ENCODE data around the gene TCF12.

DNA sequence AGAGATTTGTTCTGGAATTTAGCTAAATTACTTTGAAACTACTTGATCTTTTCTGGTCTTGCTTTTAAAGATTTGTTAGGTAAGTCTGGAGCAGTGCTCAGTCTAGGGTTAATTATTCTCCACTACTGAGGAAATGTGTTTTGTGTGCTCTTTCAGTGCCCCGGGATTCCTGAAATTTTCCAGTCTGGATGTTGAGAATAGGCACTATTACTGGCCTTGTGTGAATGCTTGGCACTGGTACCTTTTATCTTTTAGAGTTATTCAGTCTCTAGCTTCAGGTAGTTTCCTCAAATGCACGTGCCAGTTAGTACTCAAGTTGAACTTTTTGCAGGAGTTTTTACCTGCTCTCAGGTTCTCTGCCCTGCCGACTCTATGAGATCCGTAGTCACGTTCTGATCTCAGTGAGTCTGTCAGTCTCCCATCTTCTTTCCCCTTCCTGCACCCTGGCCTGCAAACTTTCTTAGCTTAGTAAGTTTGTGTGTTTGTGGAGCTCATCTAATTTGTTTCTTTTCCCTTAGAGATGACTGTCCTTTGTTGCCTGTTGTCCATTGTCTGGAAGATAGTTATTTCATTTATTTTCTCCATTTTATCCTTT lies 39.5 kb downstream of the TCF12 start:
- TF ChIP-seq, protein P1, sequence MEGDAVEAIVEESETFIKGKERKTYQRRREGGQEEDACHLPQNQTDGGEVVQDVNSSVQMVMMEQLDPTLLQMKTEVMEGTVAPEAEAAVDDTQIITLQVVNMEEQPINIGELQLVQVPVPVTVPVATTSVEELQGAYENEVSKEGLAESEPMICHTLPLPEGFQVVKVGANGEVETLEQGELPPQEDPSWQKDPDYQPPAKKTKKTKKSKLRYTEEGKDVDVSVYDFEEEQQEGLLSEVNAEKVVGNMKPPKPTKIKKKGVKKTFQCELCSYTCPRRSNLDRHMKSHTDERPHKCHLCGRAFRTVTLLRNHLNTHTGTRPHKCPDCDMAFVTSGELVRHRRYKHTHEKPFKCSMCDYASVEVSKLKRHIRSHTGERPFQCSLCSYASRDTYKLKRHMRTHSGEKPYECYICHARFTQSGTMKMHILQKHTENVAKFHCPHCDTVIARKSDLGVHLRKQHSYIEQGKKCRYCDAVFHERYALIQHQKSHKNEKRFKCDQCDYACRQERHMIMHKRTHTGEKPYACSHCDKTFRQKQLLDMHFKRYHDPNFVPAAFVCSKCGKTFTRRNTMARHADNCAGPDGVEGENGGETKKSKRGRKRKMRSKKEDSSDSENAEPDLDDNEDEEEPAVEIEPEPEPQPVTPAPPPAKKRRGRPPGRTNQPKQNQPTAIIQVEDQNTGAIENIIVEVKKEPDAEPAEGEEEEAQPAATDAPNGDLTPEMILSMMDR (IDR thresholded peaks at IDR 0.05) = no peak
- no peak for TF ChIP-seq POLR2AphosphoS5 (IDR thresholded peaks at IDR 0.05; ENCODE audit: insufficient read depth in 1 of 2, low read depth in 1 of 2)
- TF ChIP-seq POLR2A (IDR thresholded peaks at IDR 0.05) = no peak
